ENCODE results near the gene SLC22A7.

DNA sequence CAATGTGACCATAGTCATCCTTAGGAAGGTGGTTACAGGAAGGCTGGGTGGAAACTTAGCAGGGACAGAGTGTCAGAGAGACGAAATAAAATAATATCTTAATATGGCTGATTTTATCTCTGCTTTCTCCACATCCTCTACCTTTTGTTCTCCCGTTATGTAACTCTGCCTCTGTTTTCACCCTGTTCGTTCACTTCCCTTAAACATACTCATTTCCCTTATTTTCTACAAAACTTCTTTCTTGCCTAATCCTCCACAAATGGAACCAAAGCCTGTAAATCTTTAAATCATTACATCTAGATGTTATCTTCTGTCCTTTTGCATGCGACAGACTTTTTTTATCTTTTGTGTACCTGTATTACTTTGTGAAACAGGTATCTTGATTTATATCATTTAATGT lies 33.8 kb downstream of the SLC22A7 start:
- no peak for TF ChIP-seq POLR2A (IDR thresholded peaks at IDR 0.05)
- TF ChIP-seq, protein P1, sequence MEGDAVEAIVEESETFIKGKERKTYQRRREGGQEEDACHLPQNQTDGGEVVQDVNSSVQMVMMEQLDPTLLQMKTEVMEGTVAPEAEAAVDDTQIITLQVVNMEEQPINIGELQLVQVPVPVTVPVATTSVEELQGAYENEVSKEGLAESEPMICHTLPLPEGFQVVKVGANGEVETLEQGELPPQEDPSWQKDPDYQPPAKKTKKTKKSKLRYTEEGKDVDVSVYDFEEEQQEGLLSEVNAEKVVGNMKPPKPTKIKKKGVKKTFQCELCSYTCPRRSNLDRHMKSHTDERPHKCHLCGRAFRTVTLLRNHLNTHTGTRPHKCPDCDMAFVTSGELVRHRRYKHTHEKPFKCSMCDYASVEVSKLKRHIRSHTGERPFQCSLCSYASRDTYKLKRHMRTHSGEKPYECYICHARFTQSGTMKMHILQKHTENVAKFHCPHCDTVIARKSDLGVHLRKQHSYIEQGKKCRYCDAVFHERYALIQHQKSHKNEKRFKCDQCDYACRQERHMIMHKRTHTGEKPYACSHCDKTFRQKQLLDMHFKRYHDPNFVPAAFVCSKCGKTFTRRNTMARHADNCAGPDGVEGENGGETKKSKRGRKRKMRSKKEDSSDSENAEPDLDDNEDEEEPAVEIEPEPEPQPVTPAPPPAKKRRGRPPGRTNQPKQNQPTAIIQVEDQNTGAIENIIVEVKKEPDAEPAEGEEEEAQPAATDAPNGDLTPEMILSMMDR (IDR thresholded peaks at IDR 0.05): no peak

Data from right lobe of liver (tissue), 4 donors.